Thoracic aorta (tissue), 2 donors: ENCODE data around the gene SPINK8. TPM values are rescaled to one million over a fixed set of nuclear protein-coding genes. Genes with fewer than 3 reads are reported as not detected.

Experiments used
- ATAC-seq: fragments of 150-250 bp; one replicate; pipeline ENCODE4 v1.8.0; 2017; ENCODE audit warnings: low read depth; ENCODE audit not compliant: insufficient number of reproducible peaks, low FRiP score
- DNase-seq: peaks from one replicate; pipeline ENCODE4 v3.0.0-alpha.2; 2020; ENCODE audit warnings: low spot score
- H3K27ac ChIP-seq, 2 donors: fragments of 200-600 bp; sonication (generic); 1 replicate in 1 of 2; 2 replicates in 1 of 2; pipeline ENCODE4 v1.5.1; 2016; ENCODE audit warnings: mild to moderate bottlenecking in 2 of 2, moderate library complexity in 2 of 2
- H3K27me3 ChIP-seq: fragments of 200-600 bp; sonication (generic); replicated peaks from 2 replicates; pipeline ENCODE4 v1.6.0; 2016; ENCODE audit warnings: mild to moderate bottlenecking; ENCODE audit not compliant: insufficient read depth
- H3K36me3 ChIP-seq: fragments of 200-600 bp; sonication (generic); one replicate; pipeline ENCODE4 v1.5.1; 2016
- H3K4me1 ChIP-seq, 2 donors: fragments of 200-600 bp; sonication (generic); 1 replicate in 1 of 2; 2 replicates in 1 of 2; pipeline versions ENCODE4 v1.5.1 to v1.6.0; 2016; ENCODE audit warnings: low read depth in 2 of 2, mild to moderate bottlenecking in 1 of 2; ENCODE audit not compliant: control insufficient read depth in 1 of 2
- H3K4me3 ChIP-seq: fragments of 200-600 bp; sonication (generic); 2 replicates; pipeline ENCODE4 v1.5.1; 2016; ENCODE audit warnings: mild to moderate bottlenecking
- H3K9me3 ChIP-seq: fragments of 200-600 bp; sonication (generic); 2 replicates; pipeline ENCODE4 v1.5.1; 2016
- CTCF ChIP-seq: fragments of 200-600 bp; sonication (generic); IDR thresholded peaks from one replicate; pipeline ENCODE4 v1.5.1; 2019; ENCODE audit warnings: antibody characterized with exemption
- total RNA-seq, 2 donors: library from RNA; depleted of rRNA; stranded (reverse); fragments of >200 nt; gene quantifications; one replicate each; pipeline versions ENCODE4 v1.1.0 to v1.2.3, GENCODE V29; 2016

SPINK8 gene
- total RNA-seq, 2 donors from 2014 or later = not detected

GRCh38 chr3:48297111-48297810 lies 36.2 kb downstream of the SPINK8 start:
- DNase-seq (no peak), ATAC-seq (no peak)
- no peak overlapping the region for H3K27ac ChIP-seq
- H3K4me1 ChIP-seq = peaks cover 7 to 17% of the 10 kb centered on the region in 2 donors
- no peaks in the 10 kb centered on the region for H3K9me3 ChIP-seq
- no peaks in the 10 kb centered on the region for H3K27me3 ChIP-seq
- no peak overlapping the region for H3K4me3 ChIP-seq
- H3K36me3 ChIP-seq = peaks cover 49% of the 10 kb centered on the region
- no peak for TF ChIP-seq CTCF

GRCh38 chr3:48296699-48297098 lies 36.8 kb downstream of the SPINK8 start:
- no peak overlapping the region for H3K27ac ChIP-seq
- DNase-seq (no peak), ATAC-seq (no peak)
- no peak for TF ChIP-seq CTCF
- H3K4me1 ChIP-seq = peaks cover 7 to 13% of the 10 kb centered on the region in 2 donors
- H3K36me3 ChIP-seq = peaks cover 52% of the 10 kb centered on the region
- H3K27me3 ChIP-seq = no peaks in the 10 kb centered on the region
- no peaks in the 10 kb centered on the region for H3K9me3 ChIP-seq
- no peak overlapping the region for H3K4me3 ChIP-seq

GRCh38 chr3:48294611-48295263 lies 38.7 kb downstream of the SPINK8 start:
- no peak for ATAC-seq
- Histone ChIP-seq H3K9me3 (no peaks in the 10 kb centered on the region), H3K36me3 (peaks cover 54% of the 10 kb centered on the region), H3K4me3 (no peak overlapping the region), H3K27me3 (no peaks in the 10 kb centered on the region), H3K27ac (no peak overlapping the region), H3K4me1 (peaks cover 0 to 2% of the 10 kb centered on the region in 2 donors)
- no peak for TF ChIP-seq CTCF
- no peak for DNase-seq

- Histone ChIP-seq H3K36me3 (peaks cover 28% of the 10 kb centered on the region), H3K27ac (no peak overlapping the region), H3K27me3 (no peaks in the 10 kb centered on the region), H3K4me1 (no peaks in the 10 kb centered on the region), H3K9me3 (no peaks in the 10 kb centered on the region), H3K4me3 (no peak overlapping the region)
- no peak for ATAC-seq
- TF ChIP-seq CTCF = no peak
- no peak for DNase-seq
Observed at GRCh38 chr3:48289659-48290058, 43.8 kb downstream of the SPINK8 start.

- ATAC-seq = no peak
- H3K4me3 ChIP-seq = no peak overlapping the region
- H3K9me3 ChIP-seq = no peaks in the 10 kb centered on the region
- H3K27me3 ChIP-seq = no peaks in the 10 kb centered on the region
- peaks cover 9% of the 10 kb centered on the region for H3K36me3 ChIP-seq
- TF ChIP-seq CTCF = no peak
- no peaks in the 10 kb centered on the region for H3K4me1 ChIP-seq
- no peak overlapping the region for H3K27ac ChIP-seq
- DNase-seq = no peak
Observed at GRCh38 chr3:48287034-48287433, 46.4 kb downstream of the SPINK8 start.
